ENCODE results near the gene TFAP2E.

- TF ChIP-seq CTCF (IDR thresholded peaks at IDR 0.05): no peak
- TF ChIP-seq POLR2A (IDR thresholded peaks at IDR 0.05): no peak
Observed at GRCh38 chr1:35592991-35593769, 20.1 kb downstream of the TFAP2E start.
